ENCODE results near the gene C6orf141.

Gene C6orf141

DNA sequence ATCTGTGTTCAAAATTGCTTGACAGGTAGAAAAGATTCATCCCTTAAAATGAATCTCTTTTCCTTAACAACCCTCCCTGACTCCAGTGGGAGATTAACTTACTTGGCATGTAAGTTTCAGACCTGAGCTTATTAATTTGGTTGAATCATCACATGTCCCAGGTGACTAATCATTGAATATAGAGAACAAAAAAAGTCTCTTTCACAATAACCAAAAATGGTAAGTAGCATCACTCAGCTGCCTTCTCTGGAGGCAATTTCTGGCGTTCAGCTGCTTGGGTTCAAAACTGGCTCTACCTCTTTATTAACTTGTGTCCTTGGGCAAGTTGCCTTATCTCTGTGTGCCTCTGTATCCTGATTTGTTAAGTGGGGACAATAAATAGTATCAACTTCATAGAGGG, 2.9 kb downstream of the C6orf141 start:
- POLR2A ChIA-PET = no interaction called here
- no peak for TF ChIP-seq CTCF (IDR thresholded peaks at IDR 0.05; ENCODE audit: control extremely low read depth, extremely low read depth, low read depth, missing control alignments)
- CTCF ChIA-PET = interaction anchor here (0.7 to 1.7 kb wide), 5 partner anchors 12 to 38 kb away, joined by 3 to 5 read pairs (median 4); no protein-coding TSS in a partner anchor
- no peak for DNase-seq (ENCODE audit: extremely low spot score)

GRCh38 chr6:49555951-49556350, 5.5 kb downstream of the C6orf141 start:
- ChIA-PET POLR2A (no interaction called here), CTCF (no interaction called here)
- TF ChIP-seq CTCF (IDR thresholded peaks at IDR 0.05; ENCODE audit: control extremely low read depth, extremely low read depth, low read depth, missing control alignments) = no peak
- DNase-seq (ENCODE audit: extremely low spot score) = no peak

DNA sequence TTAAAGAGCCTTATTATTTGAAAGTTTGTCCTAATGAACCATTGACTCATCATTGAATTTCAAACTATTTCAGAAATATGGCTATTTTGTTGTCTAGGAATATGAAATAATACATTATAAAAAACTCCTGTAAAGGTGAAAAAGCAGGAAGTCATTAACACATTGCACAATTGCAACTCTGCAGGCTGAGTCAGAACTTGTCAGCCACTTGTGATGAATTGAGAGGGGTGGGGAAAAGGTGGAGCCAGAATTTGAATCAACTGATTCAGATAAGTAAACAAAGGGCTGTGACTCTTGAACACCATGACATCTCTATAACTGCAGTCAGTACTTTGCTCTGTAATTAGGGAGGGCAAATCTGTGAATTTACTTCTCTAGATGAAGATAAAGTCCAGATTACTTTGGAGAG, 6.0 kb downstream of the C6orf141 start:
- ChIA-PET CTCF (no interaction called here), POLR2A (no interaction called here)
- DNase-seq (ENCODE audit: extremely low spot score) = no peak
- TF ChIP-seq CTCF (IDR thresholded peaks at IDR 0.05; ENCODE audit: control extremely low read depth, extremely low read depth, low read depth, missing control alignments) = no peak

DNA sequence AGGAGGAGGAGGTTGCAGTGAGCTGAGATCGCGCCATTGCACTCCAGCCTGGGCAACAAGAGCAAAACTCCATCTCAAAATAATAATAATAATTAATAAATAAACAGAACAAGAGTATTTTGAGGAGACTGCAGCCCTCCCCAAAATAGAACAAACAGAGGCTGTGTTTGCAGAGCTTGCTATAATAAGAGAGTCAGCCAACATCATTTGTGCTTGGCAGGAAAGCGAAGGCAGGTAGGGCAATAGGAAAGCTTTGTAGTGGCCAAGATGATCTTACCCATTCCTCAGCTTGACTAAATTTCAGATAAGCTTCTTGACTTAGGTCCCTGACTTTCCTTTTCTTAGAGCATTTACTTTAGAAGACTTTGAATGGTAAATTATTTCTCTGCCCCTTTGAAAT, 6.7 kb downstream of the C6orf141 start:
- POLR2A ChIA-PET = no interaction called here
- CTCF ChIA-PET = interaction anchor here (0.7 to 2.0 kb wide), 5 partner anchors 9 to 52 kb away, joined by 3 to 6 read pairs (median 3); no protein-coding TSS in a partner anchor
- TF ChIP-seq CTCF (IDR thresholded peaks at IDR 0.05; ENCODE audit: control extremely low read depth, extremely low read depth, low read depth, missing control alignments) = no peak
- no peak for DNase-seq (ENCODE audit: extremely low spot score)

DNA sequence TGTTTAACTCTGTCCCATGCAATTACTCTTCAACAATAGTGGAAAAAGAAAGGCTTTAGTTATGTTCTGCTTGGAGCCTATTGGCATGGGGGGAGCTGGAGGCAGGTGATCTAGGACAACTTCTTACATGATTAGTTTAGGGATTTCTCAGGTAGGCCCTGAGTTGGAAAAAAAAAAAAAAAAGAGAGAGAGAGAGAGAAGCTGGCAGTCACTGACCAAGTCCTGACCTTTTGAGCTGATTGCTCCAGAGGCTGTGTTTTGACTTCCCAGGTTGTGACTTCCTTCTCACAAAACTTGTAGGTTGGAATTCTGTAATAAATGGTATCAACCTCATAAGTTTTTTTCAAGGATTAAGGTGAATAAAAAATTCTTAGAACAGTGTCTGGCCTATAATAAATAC, 7.8 kb downstream of the C6orf141 start:
- ChIA-PET CTCF (interaction anchor here (1.1 to 2.0 kb wide), 3 partner anchors 8 to 26 kb away, joined by 3 to 6 read pairs (median 6); no protein-coding TSS in a partner anchor), POLR2A (no interaction called here)
- TF ChIP-seq CTCF (IDR thresholded peaks at IDR 0.05; ENCODE audit: control extremely low read depth, extremely low read depth, low read depth, missing control alignments) = no peak
- no peak for DNase-seq (ENCODE audit: extremely low spot score)

DNA sequence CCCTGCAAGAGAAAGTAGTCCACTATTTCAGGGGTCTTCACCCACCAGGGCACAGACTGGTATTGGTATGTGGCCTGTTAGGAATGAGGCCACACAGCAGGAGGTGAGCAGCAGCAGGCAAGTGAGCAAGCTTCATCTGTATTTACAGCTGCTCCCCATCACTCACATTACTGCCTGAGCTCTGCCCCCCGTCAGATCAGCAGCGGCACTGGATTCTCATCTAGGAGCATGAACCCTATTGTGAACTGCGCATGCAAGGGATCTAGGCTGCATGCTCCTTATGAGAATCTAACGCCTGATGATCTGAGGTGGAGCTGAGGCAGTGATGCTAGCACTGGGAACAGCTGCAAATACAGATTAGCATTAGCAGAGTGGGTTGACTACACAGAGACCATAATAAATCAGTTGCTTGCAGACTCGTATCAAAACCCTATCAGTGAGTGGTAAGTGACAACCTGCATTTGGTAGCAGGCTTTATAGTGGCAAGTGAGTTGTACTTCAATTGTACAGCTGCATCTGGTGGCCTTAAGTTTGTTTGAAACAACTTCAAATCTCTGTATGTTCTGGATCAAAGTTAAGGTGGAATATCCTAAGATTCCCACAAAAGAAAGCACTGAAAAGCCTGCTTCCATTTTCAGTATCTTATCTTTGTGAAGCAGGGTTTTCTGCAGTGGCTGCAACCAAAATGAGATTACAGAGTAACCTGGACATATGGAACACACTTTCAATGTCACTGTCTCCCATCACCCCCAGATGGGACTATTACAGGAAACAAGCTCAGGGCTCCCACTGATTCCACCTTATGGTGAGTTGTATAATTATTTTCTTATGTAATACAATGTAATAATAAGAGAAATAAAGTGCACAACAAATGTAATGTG, 12.8 kb downstream of the C6orf141 start:
- no peak for DNase-seq (ENCODE audit: extremely low spot score)
- POLR2A ChIA-PET = no interaction called here
- CTCF ChIA-PET = interaction anchor here (2.0 kb wide), 1 partner anchor 43 kb away, joined by 9 read pairs; no protein-coding TSS in a partner anchor
- no peak for TF ChIP-seq CTCF (IDR thresholded peaks at IDR 0.05; ENCODE audit: control extremely low read depth, extremely low read depth, low read depth, missing control alignments)

Measured in GM10248 (cell line).